Lower leg skin (tissue), 3 donors: ENCODE data around the gene DIP2C.

ENCODE experiments used
- POLR2A ChIP-seq, 2 donors: fragments of 450-650 bp; IDR thresholded peaks; one replicate each; pipeline ENCODE4 v1.6.1; 2016 to 2017; ENCODE audit warnings: antibody characterized with exemption in 2 of 2, mild to moderate bottlenecking in 1 of 2, moderate library complexity in 1 of 2
- TF ChIP-seq, protein P1 (sequence below), 3 donors: fragments of 450-650 bp; IDR thresholded peaks; one replicate each; pipeline ENCODE4 v1.5.1; 2016; ENCODE audit warnings: antibody characterized with exemption in 3 of 3, mild to moderate bottlenecking in 3 of 3, moderate library complexity in 2 of 3

DNA sequence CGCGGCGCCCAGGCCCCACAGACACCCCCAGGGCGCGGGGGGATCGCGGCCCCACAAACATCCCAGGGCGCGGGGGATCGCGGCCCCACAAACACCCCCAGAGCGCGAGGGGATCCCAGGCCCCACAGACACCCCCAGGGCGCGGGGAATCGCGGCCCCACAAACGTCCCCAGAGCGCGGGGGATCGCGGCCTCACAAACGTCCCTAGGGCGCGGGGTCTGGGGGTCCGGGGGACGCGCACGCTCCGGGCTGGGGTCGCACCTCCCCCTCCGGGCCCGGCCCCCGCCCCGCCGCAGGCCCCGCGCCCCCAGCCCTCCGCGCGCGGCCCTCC lies 382 bp downstream of the DIP2C start:
- TF ChIP-seq, protein P1, sequence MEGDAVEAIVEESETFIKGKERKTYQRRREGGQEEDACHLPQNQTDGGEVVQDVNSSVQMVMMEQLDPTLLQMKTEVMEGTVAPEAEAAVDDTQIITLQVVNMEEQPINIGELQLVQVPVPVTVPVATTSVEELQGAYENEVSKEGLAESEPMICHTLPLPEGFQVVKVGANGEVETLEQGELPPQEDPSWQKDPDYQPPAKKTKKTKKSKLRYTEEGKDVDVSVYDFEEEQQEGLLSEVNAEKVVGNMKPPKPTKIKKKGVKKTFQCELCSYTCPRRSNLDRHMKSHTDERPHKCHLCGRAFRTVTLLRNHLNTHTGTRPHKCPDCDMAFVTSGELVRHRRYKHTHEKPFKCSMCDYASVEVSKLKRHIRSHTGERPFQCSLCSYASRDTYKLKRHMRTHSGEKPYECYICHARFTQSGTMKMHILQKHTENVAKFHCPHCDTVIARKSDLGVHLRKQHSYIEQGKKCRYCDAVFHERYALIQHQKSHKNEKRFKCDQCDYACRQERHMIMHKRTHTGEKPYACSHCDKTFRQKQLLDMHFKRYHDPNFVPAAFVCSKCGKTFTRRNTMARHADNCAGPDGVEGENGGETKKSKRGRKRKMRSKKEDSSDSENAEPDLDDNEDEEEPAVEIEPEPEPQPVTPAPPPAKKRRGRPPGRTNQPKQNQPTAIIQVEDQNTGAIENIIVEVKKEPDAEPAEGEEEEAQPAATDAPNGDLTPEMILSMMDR (IDR thresholded peaks at IDR 0.05), result no peak
- no peak for TF ChIP-seq POLR2A (IDR thresholded peaks at IDR 0.05)
